Measurements from ENCODE around the gene KRTAP15-1. TPM values are rescaled to one million over a fixed set of nuclear protein-coding genes. Genes with fewer than 3 reads are reported as not detected.

The KRTAP15-1 gene
- total RNA-seq, 4 donors from 2014 or later = not detected

- TF ChIP-seq CTCF (IDR thresholded peaks at IDR 0.05 in 4 of 5, conservative IDR thresholded peaks at IDR 0.05 in 1 of 5) (peak in 1 of 5 experiments; percentile 21), POLR2A (IDR thresholded peaks at IDR 0.05) (no peak)
- intact Hi-C loops (cut with DNase I; ENCODE audit: low total_unique reads) (no loop called here), in situ Hi-C loops (cut with MboI; ENCODE audit: low sequenced_read_pairs in 4 of 4) (no loop called here)
- no peak overlapping the region for H3K4me3 ChIP-seq
- ATAC-seq (no peak), DNase-seq (no peak)
- H3K36me3 ChIP-seq = no peaks in the 10 kb centered on the region
- no peaks in the 10 kb centered on the region for H3K9me3 ChIP-seq
- no peaks in the 10 kb centered on the region for H3K4me1 ChIP-seq
- H3K27me3 ChIP-seq = no peaks in the 10 kb centered on the region
- H3K27ac ChIP-seq = no peak overlapping the region
Observed at GRCh38 chr21:30434033-30434631, 5.9 kb upstream of the KRTAP15-1 start.

- TF ChIP-seq CTCF (IDR thresholded peaks at IDR 0.05 in 4 of 5, conservative IDR thresholded peaks at IDR 0.05 in 1 of 5) (no peak), POLR2A (IDR thresholded peaks at IDR 0.05) (no peak)
Observed at GRCh38 chr21:30437010-30437565, 3.0 kb upstream of the KRTAP15-1 start.

GRCh38 chr21:30443226-30443625 lies 3.2 kb downstream of the KRTAP15-1 start:
- in situ Hi-C loops (cut with MboI; ENCODE audit: low sequenced_read_pairs in 4 of 4) (no loop called here), intact Hi-C loops (cut with DNase I; ENCODE audit: low total_unique reads) (loop anchor here (5.0 kb wide), 1 partner anchor 289 kb away; no protein-coding TSS in a partner anchor)
- no peak for ATAC-seq
- DNase-seq = no peak
- no peaks in the 10 kb centered on the region for H3K9me3 ChIP-seq
- H3K4me3 ChIP-seq = no peak overlapping the region
- H3K27ac ChIP-seq = no peak overlapping the region
- H3K4me1 ChIP-seq = no peaks in the 10 kb centered on the region
- TF ChIP-seq CTCF (IDR thresholded peaks at IDR 0.05 in 4 of 5, conservative IDR thresholded peaks at IDR 0.05 in 1 of 5) = no peak
- no peak for TF ChIP-seq POLR2A (IDR thresholded peaks at IDR 0.05)
- H3K36me3 ChIP-seq = no peaks in the 10 kb centered on the region
- H3K27me3 ChIP-seq = no peaks in the 10 kb centered on the region

More at GRCh38 chr21:30437010-30437565, 3.0 kb upstream of the KRTAP15-1 start:
- no peaks in the 10 kb centered on the region for H3K27me3 ChIP-seq
- DNase-seq (no peak), ATAC-seq (no peak)
- no peak overlapping the region for H3K27ac ChIP-seq
- no peak overlapping the region for H3K4me3 ChIP-seq
- H3K4me1 ChIP-seq = no peaks in the 10 kb centered on the region
- H3K9me3 ChIP-seq = no peaks in the 10 kb centered on the region
- H3K36me3 ChIP-seq = no peaks in the 10 kb centered on the region
- intact Hi-C loops (cut with DNase I; ENCODE audit: low total_unique reads) = no loop called here
- in situ Hi-C loops (cut with MboI; ENCODE audit: low sequenced_read_pairs in 4 of 4) = no loop called here

- no peak for ATAC-seq
Observed at GRCh38 chr21:30444204-30444603, 4.1 kb downstream of the KRTAP15-1 start.

More at GRCh38 chr21:30444204-30444603, 4.1 kb downstream of the KRTAP15-1 start:
- Histone ChIP-seq H3K9me3 (no peaks in the 10 kb centered on the region), H3K4me3 (no peak overlapping the region), H3K27ac (no peak overlapping the region), H3K36me3 (no peaks in the 10 kb centered on the region), H3K27me3 (no peaks in the 10 kb centered on the region), H3K4me1 (no peaks in the 10 kb centered on the region)
- in situ Hi-C loops (cut with MboI; ENCODE audit: low sequenced_read_pairs in 4 of 4) (no loop called here), intact Hi-C loops (cut with DNase I; ENCODE audit: low total_unique reads) (loop anchor here (5.0 kb wide), 1 partner anchor 288 kb away; no protein-coding TSS in a partner anchor)
- TF ChIP-seq CTCF (IDR thresholded peaks at IDR 0.05 in 4 of 5, conservative IDR thresholded peaks at IDR 0.05 in 1 of 5) (no peak), POLR2A (IDR thresholded peaks at IDR 0.05) (no peak)
- DNase-seq = no peak

Data from gastrocnemius medialis (tissue), 4 donors.